HG03060 (cell line): Measurements from ENCODE around the gene THAP9.
A peak's percentile ranks its signal among the peaks of the same experiment; 100 is the strongest.
"Not testable (repeated sequence)": the region's sequence is repeated elsewhere in the genome, so short reads cannot be mapped to it uniquely, and the experiment has no call there.

ENCODE experiments used
- ATAC-seq: cut with Tn5 transposase; IDR thresholded peaks from one replicate; pipeline ENCODE4 v1.9.1; 2021; ENCODE audit warnings: low read depth, moderate number of reproducible peaks; ENCODE audit not compliant: unreplicated experiment

Gene THAP9

GRCh38 chr4:82893942-82894341, 6.6 kb upstream of the THAP9 start:
- no peak for ATAC-seq

DNA sequence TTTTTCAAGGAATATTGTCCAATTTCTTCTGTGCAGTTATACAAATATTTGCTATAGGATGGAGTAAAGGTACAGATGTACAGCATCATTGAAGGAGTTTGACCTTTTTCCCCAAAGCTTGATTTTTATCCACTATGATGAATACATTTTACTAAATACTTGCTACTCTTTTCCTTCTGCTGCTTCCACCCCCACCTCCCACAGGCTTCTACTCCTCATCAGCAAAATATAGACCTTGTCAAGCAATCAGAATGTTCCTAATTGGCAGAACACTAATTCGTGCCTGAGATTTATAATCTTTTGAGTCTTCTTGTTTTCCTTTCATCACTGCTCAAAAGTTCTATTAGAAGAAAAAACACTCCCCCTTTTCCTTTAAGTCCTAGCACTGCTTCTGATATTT, 3.8 kb upstream of the THAP9 start:
- ATAC-seq = no peak

GRCh38 chr4:82898322-82899243, 2.0 kb upstream of the THAP9 start:
- ATAC-seq = no peak

DNA sequence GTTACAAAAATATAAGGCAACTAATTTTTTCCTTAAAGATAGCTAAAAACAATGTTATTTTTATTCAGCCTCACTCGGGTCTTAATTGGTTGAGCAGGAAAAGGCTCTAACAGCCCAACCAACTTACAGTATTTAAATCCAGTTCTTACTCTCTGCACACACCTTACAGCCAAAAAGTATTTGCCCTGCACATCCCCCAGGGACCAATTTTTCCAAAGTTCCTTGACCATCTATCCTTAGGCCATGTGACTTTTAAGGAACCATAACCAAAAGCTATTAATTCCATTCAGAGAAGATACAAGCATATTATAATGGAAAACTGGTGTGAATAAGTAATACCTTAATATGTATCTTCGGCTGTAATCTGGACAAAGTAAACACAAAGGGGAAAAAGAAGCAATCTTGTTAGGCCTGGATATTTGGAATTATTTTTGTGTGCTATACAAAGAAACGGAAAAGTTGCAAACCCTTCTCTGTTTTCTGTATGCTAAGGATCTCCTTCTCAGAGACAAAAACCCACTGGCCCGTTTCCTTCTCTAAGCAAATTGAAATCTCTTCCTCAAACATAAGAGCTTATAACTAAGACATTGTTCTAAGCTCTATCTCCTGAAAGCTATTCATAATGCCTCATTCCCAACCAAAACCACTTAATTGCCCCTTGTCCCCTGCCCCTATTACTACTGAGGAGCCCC, 1.0 kb upstream of the THAP9 start:
- ATAC-seq = no peak

- ATAC-seq = no peak
Measured at GRCh38 chr4:82900066-82900410, 497 bp upstream of the THAP9 start.

DNA sequence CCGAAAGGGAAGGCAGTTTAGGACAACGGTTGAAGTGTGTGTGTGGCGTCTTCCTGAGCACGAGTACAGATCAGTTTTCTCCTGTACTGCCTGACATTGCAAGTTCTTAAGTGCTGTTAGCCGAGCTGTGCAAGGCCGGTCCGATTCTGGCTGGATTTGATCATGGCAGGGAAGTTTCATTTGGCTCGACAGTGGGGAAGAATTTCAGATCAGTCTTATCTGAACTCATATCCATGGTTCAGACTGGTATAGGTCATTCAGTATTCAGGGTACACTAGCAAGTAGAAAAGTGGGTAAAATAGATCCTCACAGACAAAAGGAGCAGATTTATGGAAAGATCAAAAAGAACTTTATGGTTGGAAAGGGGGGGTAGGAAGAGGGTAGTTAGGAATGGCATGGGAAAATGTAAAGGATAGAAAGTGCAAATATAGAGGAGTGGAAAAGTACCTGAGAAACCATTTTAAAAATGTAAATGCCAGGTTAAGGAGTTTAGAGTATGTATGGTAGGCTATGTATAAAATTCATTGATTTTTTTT, 716 bp downstream of the THAP9 start:
- ATAC-seq = no peak

- no peak for ATAC-seq
Measured at GRCh38 chr4:82903737-82904136, 3.2 kb downstream of the THAP9 start.

- peak; percentile 66 for ATAC-seq
Measured at GRCh38 chr4:82905205-82905604, 4.7 kb downstream of the THAP9 start.

DNA sequence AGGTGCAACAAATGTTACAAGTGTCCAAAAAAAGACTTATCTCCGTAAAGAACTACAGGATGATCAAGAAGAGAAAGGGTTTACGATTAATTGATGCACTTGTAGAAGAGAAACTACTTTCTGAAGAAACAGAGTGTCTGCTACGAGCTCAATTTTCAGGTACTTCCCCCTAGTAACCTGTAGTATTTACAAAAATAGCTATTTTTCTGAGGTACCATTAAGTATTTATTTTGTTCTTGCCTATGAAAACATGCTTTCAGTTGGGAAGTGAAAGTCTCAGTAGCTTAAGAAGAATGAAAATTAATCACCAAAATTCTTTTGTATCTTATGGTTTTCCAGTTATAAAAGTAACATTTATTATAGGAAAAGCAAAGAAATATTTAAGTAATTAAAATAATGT, 5.9 kb downstream of the THAP9 start:
- ATAC-seq = no peak

- no peak for ATAC-seq
Measured at GRCh38 chr4:82909326-82909725, 8.8 kb downstream of the THAP9 start.

- no peak for ATAC-seq
Measured at GRCh38 chr4:82913305-82913704, 12.8 kb downstream of the THAP9 start.

- ATAC-seq = not testable (repeated sequence)
Measured at GRCh38 chr4:82913968-82914367, 13.4 kb downstream of the THAP9 start.

GRCh38 chr4:82918091-82918490, 17.6 kb downstream of the THAP9 start:
- no peak for ATAC-seq

DNA sequence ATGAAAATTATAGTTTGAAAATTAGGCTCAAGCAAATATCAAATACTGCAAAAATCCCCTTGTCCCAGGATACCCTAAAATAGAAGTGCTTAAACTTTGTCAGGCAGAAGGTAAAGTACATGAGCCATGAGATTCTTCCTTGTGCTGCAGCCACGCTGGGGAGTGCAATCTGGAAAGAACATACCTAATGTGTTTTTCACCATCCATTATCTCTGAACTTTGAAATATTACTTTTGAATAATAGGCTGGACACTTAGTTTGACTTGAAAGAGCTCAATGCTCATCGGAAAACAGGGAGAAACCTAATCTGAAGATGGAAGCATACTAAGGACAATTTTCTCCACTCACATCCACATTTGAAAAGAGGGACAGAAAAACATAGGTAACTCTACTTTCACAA, 18.9 kb downstream of the THAP9 start:
- no peak for ATAC-seq

DNA sequence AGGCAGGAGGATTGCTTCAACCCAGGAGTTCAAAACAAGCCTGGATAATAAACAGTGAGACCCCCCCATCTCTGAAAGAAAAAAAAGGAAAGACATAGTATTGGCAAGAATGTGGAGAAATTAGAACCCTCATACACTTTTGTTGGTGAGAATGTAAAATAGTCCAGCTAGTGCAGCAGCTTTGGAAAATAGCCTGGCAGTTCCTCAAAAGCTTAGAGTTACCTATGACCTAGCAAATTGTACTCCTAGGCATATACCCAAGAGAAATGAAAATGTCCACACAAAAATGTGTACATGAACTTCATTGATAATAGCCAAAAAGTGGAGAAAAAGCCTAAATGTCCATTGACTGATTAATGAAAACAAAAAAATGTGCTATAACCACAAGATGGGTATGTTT, 21.3 kb downstream of the THAP9 start:
- no peak for ATAC-seq

- ATAC-seq = no peak
Measured at GRCh38 chr4:82930848-82931755, 30.6 kb downstream of the THAP9 start.

GRCh38 chr4:82934441-82934840, 33.9 kb downstream of the THAP9 start:
- no peak for ATAC-seq

GRCh38 chr4:82939414-82939813, 38.9 kb downstream of the THAP9 start:
- no peak for ATAC-seq

DNA sequence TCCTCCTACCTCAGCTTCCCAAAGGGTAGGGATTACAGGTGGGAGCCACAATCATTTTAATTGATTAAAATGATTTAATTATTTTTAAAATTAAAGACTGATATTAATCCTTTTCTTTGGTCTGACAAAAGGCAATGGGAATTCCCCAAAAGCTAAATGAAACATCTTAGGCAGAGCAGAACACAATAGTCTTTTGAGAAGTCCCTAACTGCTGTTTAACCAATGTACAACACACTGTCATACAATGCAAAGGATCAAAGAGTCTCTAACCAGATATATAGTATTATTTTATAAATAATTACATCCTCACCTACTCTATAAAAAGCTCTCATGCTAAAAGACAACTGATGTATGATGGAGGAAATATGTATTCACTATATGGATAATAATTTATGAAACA, 47.0 kb downstream of the THAP9 start:
- no peak for ATAC-seq

DNA sequence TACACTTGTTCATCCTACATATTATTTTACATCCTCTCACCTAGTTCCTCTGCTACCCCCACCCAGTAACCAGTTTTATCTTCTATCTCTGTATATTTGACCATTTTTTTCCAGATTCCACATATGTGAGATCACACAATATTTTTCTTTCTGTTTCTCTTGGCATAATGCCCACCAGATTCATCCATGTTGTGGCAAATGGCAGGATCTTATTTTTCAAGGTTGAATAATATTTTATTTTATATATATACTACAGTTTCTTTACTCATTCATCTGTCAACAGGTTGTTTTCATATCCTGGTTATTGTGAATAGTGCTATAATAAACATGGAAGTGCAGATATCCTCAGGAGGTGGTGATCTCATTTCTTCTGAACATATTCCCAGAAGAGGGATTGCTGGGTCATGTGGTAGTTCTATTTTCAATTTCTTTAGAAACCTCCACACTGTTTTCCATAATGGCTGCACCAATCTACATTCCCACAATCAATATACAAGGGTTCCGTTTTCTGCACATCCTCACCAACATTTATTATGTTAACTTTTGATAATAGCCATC, 48.2 kb downstream of the THAP9 start:
- no peak for ATAC-seq
